ENCODE data around the gene N4BP2.

DNA sequence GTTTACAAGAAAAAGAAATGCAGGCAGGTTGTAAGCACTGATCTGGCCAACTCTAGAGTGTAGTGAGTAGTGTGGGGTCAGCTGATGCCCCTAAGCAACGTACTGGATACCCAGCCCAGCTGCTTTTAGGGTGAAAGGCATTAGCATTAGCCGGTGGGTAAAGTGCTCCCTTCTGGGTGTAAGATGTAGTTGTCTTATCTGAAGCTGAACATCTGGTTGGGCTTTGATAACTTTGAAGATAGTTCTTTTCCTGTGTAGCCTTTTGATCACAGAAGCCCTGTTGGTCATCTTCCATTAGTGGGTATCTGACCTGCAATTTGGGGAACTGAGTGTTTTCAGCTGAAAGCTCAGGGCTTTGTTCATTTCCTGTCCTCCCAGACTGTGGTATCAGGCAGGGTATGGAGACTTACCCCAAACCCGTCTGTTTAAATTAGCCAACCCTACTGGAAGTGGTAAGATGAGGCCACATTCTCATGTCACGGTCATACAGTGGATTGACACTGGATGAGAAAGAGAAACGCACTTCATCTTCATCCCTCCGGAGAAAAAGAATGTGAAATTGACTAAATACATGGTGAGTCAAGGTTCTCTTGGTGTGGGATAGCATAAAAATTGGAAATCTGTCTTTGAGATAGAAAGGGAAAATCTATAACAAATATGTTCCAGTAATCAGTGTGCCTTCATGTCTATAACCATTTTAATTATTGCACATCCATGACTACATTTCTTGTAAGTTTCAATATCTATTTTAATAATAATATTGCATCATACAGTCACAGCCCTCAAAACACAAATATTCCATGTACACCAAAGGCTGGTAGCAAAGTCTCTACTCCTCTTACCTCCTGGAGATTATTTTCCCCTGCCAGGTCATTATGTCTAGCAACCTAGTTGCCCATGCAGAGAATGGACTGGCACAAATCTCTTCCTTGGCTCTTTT is 148.9 kb downstream of the N4BP2 start:
- TF ChIP-seq POLR2A (IDR thresholded peaks at IDR 0.05; ENCODE audit: low read length) (peak; percentile 53), GATA1 (IDR thresholded peaks at IDR 0.05; ENCODE audit: low read depth, low read length) (no peak)

Data from erythroblast (primary cell).